Prostate gland (tissue), 2 donors: ENCODE measurements around the gene RPL13.

Source experiments
- POLR2A ChIP-seq: fragments of 450-650 bp; IDR thresholded peaks from one replicate; pipeline ENCODE4 v1.6.1; 2016; ENCODE audit warnings: antibody characterized with exemption, mild to moderate bottlenecking
- POLR2AphosphoS5 ChIP-seq: sonication (generic); formaldehyde crosslinking; IDR thresholded peaks from one replicate; pipeline ENCODE4 v1.6.1; 2017; ENCODE audit warnings: antibody characterized with exemption
- TF ChIP-seq, protein P1 (sequence below), 4 experiments: fragments of 200-600 bp in 2 of 4; fragments of 450-650 bp in 2 of 4; sonication (generic) in 2 of 4; IDR thresholded peaks; 1 replicate in 3 of 4; 2 replicates in 1 of 4; pipeline ENCODE4 v1.5.1; 2016 to 2019; ENCODE audit warnings: antibody characterized with exemption in 4 of 4, mild to moderate bottlenecking in 2 of 4, moderate library complexity in 2 of 4

- TF ChIP-seq, protein P1, sequence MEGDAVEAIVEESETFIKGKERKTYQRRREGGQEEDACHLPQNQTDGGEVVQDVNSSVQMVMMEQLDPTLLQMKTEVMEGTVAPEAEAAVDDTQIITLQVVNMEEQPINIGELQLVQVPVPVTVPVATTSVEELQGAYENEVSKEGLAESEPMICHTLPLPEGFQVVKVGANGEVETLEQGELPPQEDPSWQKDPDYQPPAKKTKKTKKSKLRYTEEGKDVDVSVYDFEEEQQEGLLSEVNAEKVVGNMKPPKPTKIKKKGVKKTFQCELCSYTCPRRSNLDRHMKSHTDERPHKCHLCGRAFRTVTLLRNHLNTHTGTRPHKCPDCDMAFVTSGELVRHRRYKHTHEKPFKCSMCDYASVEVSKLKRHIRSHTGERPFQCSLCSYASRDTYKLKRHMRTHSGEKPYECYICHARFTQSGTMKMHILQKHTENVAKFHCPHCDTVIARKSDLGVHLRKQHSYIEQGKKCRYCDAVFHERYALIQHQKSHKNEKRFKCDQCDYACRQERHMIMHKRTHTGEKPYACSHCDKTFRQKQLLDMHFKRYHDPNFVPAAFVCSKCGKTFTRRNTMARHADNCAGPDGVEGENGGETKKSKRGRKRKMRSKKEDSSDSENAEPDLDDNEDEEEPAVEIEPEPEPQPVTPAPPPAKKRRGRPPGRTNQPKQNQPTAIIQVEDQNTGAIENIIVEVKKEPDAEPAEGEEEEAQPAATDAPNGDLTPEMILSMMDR (IDR thresholded peaks at IDR 0.05), result no peak
- TF ChIP-seq POLR2A (no peak), POLR2AphosphoS5 (no peak)
Observed at GRCh38 chr16:89540557-89540956, 19.9 kb upstream of the RPL13 start.
